H1 (cell line): Measurements from ENCODE around the gene LCOR. TPM values are rescaled to one million over a fixed set of nuclear protein-coding genes. Genes with fewer than 3 reads are reported as not detected.

Experiments used
- CTCF ChIA-PET: fragments of 300-600 bp; sonication (Branson Sonifier 250); formaldehyde crosslinking; loops from one replicate; lab custom pipeline; 2021; ENCODE audit not compliant: partially characterized antibody; lab: Charles Lee
- POLR2A ChIA-PET: fragments of 300-600 bp; sonication (Branson Sonifier 250); formaldehyde crosslinking; loops from one replicate; lab custom pipeline; 2021; ENCODE audit warnings: inconsistent platforms; ENCODE audit not compliant: partially characterized antibody; lab: Charles Lee
- DNase-seq, 2 experiments: peaks; one replicate each; pipeline versions ENCODE4 v3.0.0 to v3.0.0-alpha.2; 2010 to 2022; ENCODE audit warnings: low spot score in 2 of 2, low read depth in 1 of 2, mixed read lengths in 1 of 2
- FAIRE-seq: peaks from 2 replicates; lab custom pipeline; 2011; peaks lifted over from hg19 to GRCh38; lab: Jason Lieb, UNC
- H2AFZ ChIP-seq: 2 replicates; pipeline ENCODE4 v1.8.1; 2012; ENCODE audit warnings: low read length, inconsistent platforms
- H2AK5ac ChIP-seq: 2 replicates; pipeline ENCODE4 v1.6.1; 2013; ENCODE audit warnings: low read depth, low read length
- H2BK120ac ChIP-seq: replicated peaks from 2 replicates; pipeline ENCODE3; 2013; ENCODE audit warnings: low read depth, low read length, inconsistent platforms
- H2BK12ac ChIP-seq: 2 replicates; pipeline ENCODE4 v1.6.1; 2013; ENCODE audit warnings: low read depth, low read length
- H2BK15ac ChIP-seq: 2 replicates; pipeline ENCODE4 v1.6.1; 2013; ENCODE audit warnings: low read length
- H2BK20ac ChIP-seq: 2 replicates; pipeline ENCODE4 v1.6.1; 2013; ENCODE audit warnings: low read length
- H2BK5ac ChIP-seq: 2 replicates; pipeline ENCODE4 v1.6.1; 2013; ENCODE audit warnings: low read depth, low read length
- H3K14ac ChIP-seq: 2 replicates; pipeline ENCODE4 v1.6.1; 2013; ENCODE audit warnings: inconsistent platforms; ENCODE audit not compliant: insufficient read length
- H3K18ac ChIP-seq: 2 replicates; pipeline ENCODE4 v1.6.1; 2013; ENCODE audit warnings: low read length; ENCODE audit errors: extremely low read depth
- H3K23ac ChIP-seq: 2 replicates; pipeline ENCODE4 v1.6.1; 2013; ENCODE audit warnings: inconsistent platforms; ENCODE audit not compliant: insufficient read length
- H3K23me2 ChIP-seq: 2 replicates; pipeline ENCODE4 v1.6.1; 2013; ENCODE audit warnings: low read depth, low read length
- H3K27ac ChIP-seq: 2 replicates; pipeline ENCODE4 v1.6.1; 2011; ENCODE audit warnings: low read depth, low read length, inconsistent platforms
- H3K27me3 ChIP-seq, 4 experiments: replicated peaks in 1 of 4; 1 replicate in 1 of 4; 2 replicates in 3 of 4; pipeline versions ENCODE4 v1.6.1 to v1.8.1; 2011 to 2013; ENCODE audit warnings: low read length in 3 of 4, mild to moderate bottlenecking in 3 of 4, inconsistent platforms in 2 of 4, mixed read lengths in 2 of 4, moderate library complexity in 1 of 4; ENCODE audit not compliant: control insufficient read depth in 3 of 4, insufficient read depth in 3 of 4; ENCODE audit errors: extremely low read depth in 1 of 4
- H3K36me3 ChIP-seq, 4 experiments: 2 replicates each; pipeline versions ENCODE4 v1.6.1 to v1.8.1; 2011 to 2013; ENCODE audit warnings: mild to moderate bottlenecking in 4 of 4, low read length in 3 of 4, moderate library complexity in 2 of 4, control low read depth in 1 of 4, inconsistent platforms in 1 of 4; ENCODE audit not compliant: insufficient read depth in 4 of 4, control insufficient read depth in 2 of 4
- H3K4ac ChIP-seq: replicated peaks from 2 replicates; pipeline ENCODE3; 2013; ENCODE audit warnings: low read length, low read depth, mixed read lengths, inconsistent platforms; ENCODE audit not compliant: insufficient read length
- H3K4me1 ChIP-seq, 4 experiments: replicated peaks in 1 of 4; 1 replicate in 1 of 4; 2 replicates in 3 of 4; pipeline versions ENCODE4 v1.6.1 to v1.8.1; 2011 to 2013; ENCODE audit warnings: low read length in 3 of 4, inconsistent platforms in 2 of 4, mixed read lengths in 1 of 4; ENCODE audit not compliant: insufficient read depth in 4 of 4, control insufficient read depth in 3 of 4
- H3K4me2 ChIP-seq, 2 experiments: 2 replicates each; pipeline versions ENCODE4 v1.6.1 to v1.8.1; 2011 to 2013; ENCODE audit warnings: low read depth in 2 of 2, low read length in 2 of 2, control low read depth in 1 of 2, inconsistent platforms in 1 of 2, mild to moderate bottlenecking in 1 of 2; ENCODE audit not compliant: insufficient read depth in 1 of 2
- H3K4me3 ChIP-seq, 4 experiments: fragments of 200-600, 300-600 bp in 1 of 4; sonication (generic), shearing (Covaris generic), sonication (Bioruptor Twin) in 1 of 4; 2 replicates each; pipeline versions ENCODE4 v1.5.1 to v1.8.1; 2011 to 2016; ENCODE audit warnings: low read length in 4 of 4, low read depth in 3 of 4, control low read depth in 2 of 4, inconsistent platforms in 2 of 4, mild to moderate bottlenecking in 2 of 4, mixed read lengths in 1 of 4, moderate library complexity in 1 of 4; ENCODE audit not compliant: insufficient read depth in 2 of 4; ENCODE audit errors: extremely low read depth in 1 of 4
- H3K56ac ChIP-seq: replicated peaks from 2 replicates; pipeline ENCODE3; 2013; ENCODE audit warnings: low read depth, mild to moderate bottlenecking, mixed read lengths, low read length, inconsistent platforms; ENCODE audit not compliant: insufficient read length
- H3K79me1 ChIP-seq: 2 replicates; pipeline ENCODE4 v1.6.1; 2013; ENCODE audit warnings: low read depth, low read length, control low read depth
- H3K79me2 ChIP-seq, 2 experiments: 2 replicates each; pipeline versions ENCODE4 v1.6.1 to v1.8.1; 2012 to 2013; ENCODE audit warnings: low read length in 2 of 2, mild to moderate bottlenecking in 2 of 2, inconsistent platforms in 1 of 2; ENCODE audit not compliant: insufficient read depth in 2 of 2, control insufficient read depth in 1 of 2
- H3K9ac ChIP-seq, 4 experiments: replicated peaks in 1 of 4; 1 replicate in 1 of 4; 2 replicates in 3 of 4; pipeline versions ENCODE4 v1.6.1 to v1.8.1; 2011 to 2013; ENCODE audit warnings: low read depth in 3 of 4, low read length in 3 of 4, control low read depth in 2 of 4, mild to moderate bottlenecking in 2 of 4, moderate library complexity in 2 of 4, inconsistent platforms in 1 of 4; ENCODE audit errors: extremely low read depth in 1 of 4
- H3K9me3 ChIP-seq, 2 experiments: 2 replicates each; pipeline versions ENCODE4 v1.6.1 to v1.8.1; 2012 to 2013; ENCODE audit warnings: mild to moderate bottlenecking in 2 of 2, moderate library complexity in 2 of 2, control low read depth in 1 of 2, inconsistent platforms in 1 of 2, low read depth in 1 of 2, low read length in 1 of 2, mixed read lengths in 1 of 2; ENCODE audit not compliant: insufficient read depth in 2 of 2
- H4K20me1 ChIP-seq, 2 experiments: replicated peaks in 1 of 2; 2 replicates each; pipeline versions ENCODE3 to v1.8.1; 2011 to 2013; ENCODE audit warnings: inconsistent platforms in 2 of 2, low read length in 2 of 2, mild to moderate bottlenecking in 1 of 2; ENCODE audit not compliant: insufficient read depth in 2 of 2, control insufficient read depth in 1 of 2
- H4K5ac ChIP-seq: 2 replicates; pipeline ENCODE4 v1.6.1; 2013; ENCODE audit warnings: low read length, low read depth, mixed read lengths, inconsistent platforms; ENCODE audit not compliant: insufficient read length
- H4K8ac ChIP-seq: 2 replicates; pipeline ENCODE4 v1.8.0; 2013; ENCODE audit warnings: mild to moderate bottlenecking, moderate library complexity, low read length, inconsistent platforms; ENCODE audit not compliant: insufficient read depth; ENCODE audit errors: extremely low read depth
- H4K91ac ChIP-seq: replicated peaks from 2 replicates; pipeline ENCODE3; 2013; ENCODE audit warnings: low read length, mixed read lengths, inconsistent platforms; ENCODE audit not compliant: insufficient read length
- YY1 ChIP-seq: IDR thresholded peaks from 2 replicates; pipeline ENCODE4 v1.6.1; 2011; ENCODE audit warnings: low read depth, mild to moderate bottlenecking, low read length
- WGBS, 2 experiments: shearing (Covaris generic) in 1 of 2; methylation state at CpG; one replicate each; pipeline versions ENCODE4 v1.1.6 to v1.1.7; 2013 to 2015; ENCODE audit warnings: low lambda C conversion rate in 2 of 2, mixed read lengths in 2 of 2, inconsistent platforms in 1 of 2, low coverage in 1 of 2, missing lambda C conversion rate in 1 of 2; ENCODE audit not compliant: insufficient replicate concordance in 2 of 2, insufficient coverage in 1 of 2, insufficient read length in 1 of 2; ENCODE audit errors: extremely low coverage in 1 of 2, missing lambda C conversion rate in 1 of 2; 5-methylcytosine and 5-hydroxymethylcytosine counted together
- polyA plus RNA-seq, 7 experiments: library from polyadenylated mRNA; depleted of rRNA in 3 of 7; stranded (reverse) in 5 of 7; unstranded in 2 of 7; fragments of >200 nt in 5 of 7; fragments of 200-250 nt in 2 of 7; gene quantifications; 1 replicate in 5 of 7; 2 replicates in 1 of 7; 4 replicates in 1 of 7; pipeline versions ENCODE4 v1.2.1 to v1.2.3, GENCODE V29; 2011 to 2013; ENCODE audit warnings: missing spikeins in 2 of 7, mixed read lengths in 2 of 7
- total RNA-seq: library from RNA; stranded (reverse); fragmentation: NEBNext Ultra II Directional; extraction: Animal tissue kit (Norgen Biotek cat#: 25700); gene quantifications from 2 replicates; pipeline ENCODE4 v1.2.1, GENCODE V29; 2021

LCOR gene
- total and polyA plus RNA-seq, 2 of the 8 experiments (the other 6 are each of a cell fraction or from before 2014, with no cell fraction given) = 4.7 to 25.5 TPM

DNA sequence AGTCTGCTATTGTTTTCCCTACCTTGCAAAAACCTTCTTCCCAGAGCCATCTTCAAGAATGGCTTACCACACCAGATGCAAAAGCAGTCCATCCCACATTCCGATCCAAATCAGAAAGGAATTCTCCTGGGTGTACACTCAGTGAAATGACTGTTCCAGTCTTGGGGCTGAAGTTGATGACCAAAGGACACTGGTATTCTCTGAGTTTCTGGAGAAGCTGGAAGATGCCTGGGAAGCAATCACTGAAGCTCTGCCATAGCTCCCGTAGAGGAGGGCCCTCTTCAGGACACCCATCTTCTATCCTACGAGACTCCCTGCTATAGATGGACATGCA lies 155.7 kb downstream of the LCOR start:
- Histone ChIP-seq H4K20me1 (no peaks in the 10 kb centered on the region), H2BK5ac (no peak overlapping the region), H3K18ac (no peak overlapping the region), H3K79me2 (no peaks in the 10 kb centered on the region), H4K5ac (no peak overlapping the region), H3K23me2 (no peaks in the 10 kb centered on the region), H3K9ac (no peak overlapping the region), H3K27me3 (no peaks in the 10 kb centered on the region), H3K4ac (no peak overlapping the region), H3K9me3 (no peaks in the 10 kb centered on the region), H2BK20ac (no peak overlapping the region), H3K4me2 (no peak overlapping the region), H3K14ac (no peak overlapping the region), H3K4me1 (peaks cover 0 to 10% (median 1%) of the 10 kb centered on the region in 4 experiments; a peak in 5 of 7 replicates), H3K23ac (no peak overlapping the region), H3K4me3 (no peak overlapping the region), H3K36me3 (no peaks in the 10 kb centered on the region), H3K79me1 (no peaks in the 10 kb centered on the region), H2BK12ac (no peak overlapping the region), H2AFZ (no peak overlapping the region), H2BK120ac (no peak overlapping the region), H2AK5ac (no peak overlapping the region), H4K91ac (no peak overlapping the region), H4K8ac (no peak overlapping the region), H3K56ac (no peak overlapping the region), H2BK15ac (no peak overlapping the region), H3K27ac (no peak overlapping the region)
- FAIRE-seq = no peak
- TF ChIP-seq YY1 = no peak
- 81% methylated on average over 3 of the region's 3 CpGs; no CpG with 5 or more reads in 1 of the 2 experiments for WGBS, 2 experiments
- ChIA-PET POLR2A (no interaction called here), CTCF (interaction anchor here (1.1 to 4.8 kb wide), 4 partner anchors 38 to 346 kb away, joined by 3 to 25 read pairs (median 6); partner anchors contain the start of gene PIK3AP1)
- no peak for DNase-seq
